Muscle layer of duodenum (tissue), 2 donors: ENCODE measurements around the gene PACRG.

Source experiments
- H3K27ac ChIP-seq: one replicate; pipeline ENCODE4 v1.7.0; 2013; ENCODE audit warnings: mild to moderate bottlenecking, low read length
- H3K27me3 ChIP-seq: one replicate; pipeline ENCODE4 v1.7.0; 2013; ENCODE audit warnings: low read depth, mild to moderate bottlenecking, control low read depth, low read length
- H3K36me3 ChIP-seq, 2 donors: one replicate each; pipeline ENCODE4 v1.7.0; 2013; ENCODE audit warnings: low read length in 2 of 2, control low read depth in 1 of 2, mild to moderate bottlenecking in 1 of 2; ENCODE audit not compliant: insufficient read depth in 2 of 2, control insufficient read depth in 1 of 2
- H3K4me1 ChIP-seq, 2 donors: one replicate each; pipeline ENCODE4 v1.7.0; 2013; ENCODE audit warnings: low read length in 2 of 2, mild to moderate bottlenecking in 2 of 2, control low read depth in 1 of 2, moderate library complexity in 1 of 2; ENCODE audit not compliant: insufficient read depth in 2 of 2, control insufficient read depth in 1 of 2
- H3K4me3 ChIP-seq, 2 donors: one replicate each; pipeline ENCODE4 v1.7.0; 2013; ENCODE audit warnings: low read length in 2 of 2, low read depth in 1 of 2, mild to moderate bottlenecking in 1 of 2
- H3K9me3 ChIP-seq, 2 donors: one replicate each; pipeline ENCODE4 v1.7.0; 2013; ENCODE audit warnings: low read length in 2 of 2, control low read depth in 1 of 2, mild to moderate bottlenecking in 1 of 2; ENCODE audit not compliant: control insufficient read depth in 1 of 2
- donor health status: healthy.

PACRG gene

GRCh38 chr6:163331245-163331644 lies 603.5 kb downstream of the PACRG start:
- H3K27ac ChIP-seq, result no peak overlapping the region
- peaks cover 0 to 2% of the 10 kb centered on the region in 2 donors for H3K9me3 ChIP-seq
- no peaks in the 10 kb centered on the region for H3K4me1 ChIP-seq
- no peaks in the 10 kb centered on the region for H3K27me3 ChIP-seq
- H3K36me3 ChIP-seq, result no peaks in the 10 kb centered on the region
- no peak overlapping the region for H3K4me3 ChIP-seq

GRCh38 chr6:163332575-163332974 lies 604.8 kb downstream of the PACRG start:
- H3K4me3 ChIP-seq, result no peak overlapping the region
- H3K27ac ChIP-seq, result no peak overlapping the region
- H3K4me1 ChIP-seq, result no peaks in the 10 kb centered on the region

DNA sequence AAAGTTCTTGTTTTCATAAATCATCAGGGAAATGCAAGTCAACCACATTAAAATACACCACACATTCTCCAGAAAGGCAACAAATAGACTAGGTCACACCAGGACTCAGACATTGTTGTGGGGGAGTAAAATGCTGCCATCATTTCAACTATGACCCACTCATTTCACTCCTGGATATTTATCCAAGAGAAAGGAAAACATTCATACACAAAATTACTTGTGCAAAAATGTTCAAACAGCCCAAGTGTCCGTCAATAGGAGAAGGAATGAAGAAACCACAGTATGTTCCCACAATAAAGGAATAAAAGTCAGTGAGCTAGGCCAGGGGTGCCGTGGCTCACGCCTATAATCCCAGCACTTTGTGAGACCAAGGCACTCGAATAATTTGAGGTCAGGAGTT lies 605.3 kb downstream of the PACRG start:
- H3K4me3 ChIP-seq, result no peak overlapping the region
- H3K27me3 ChIP-seq, result no peaks in the 10 kb centered on the region
- no peaks in the 10 kb centered on the region for H3K36me3 ChIP-seq
- H3K9me3 ChIP-seq, result no peaks in the 10 kb centered on the region
- H3K4me1 ChIP-seq, result no peaks in the 10 kb centered on the region
- H3K27ac ChIP-seq, result no peak overlapping the region

More at GRCh38 chr6:163332575-163332974, 604.8 kb downstream of the PACRG start:
- no peaks in the 10 kb centered on the region for H3K36me3 ChIP-seq
- no peaks in the 10 kb centered on the region for H3K9me3 ChIP-seq
- H3K27me3 ChIP-seq, result no peaks in the 10 kb centered on the region

DNA sequence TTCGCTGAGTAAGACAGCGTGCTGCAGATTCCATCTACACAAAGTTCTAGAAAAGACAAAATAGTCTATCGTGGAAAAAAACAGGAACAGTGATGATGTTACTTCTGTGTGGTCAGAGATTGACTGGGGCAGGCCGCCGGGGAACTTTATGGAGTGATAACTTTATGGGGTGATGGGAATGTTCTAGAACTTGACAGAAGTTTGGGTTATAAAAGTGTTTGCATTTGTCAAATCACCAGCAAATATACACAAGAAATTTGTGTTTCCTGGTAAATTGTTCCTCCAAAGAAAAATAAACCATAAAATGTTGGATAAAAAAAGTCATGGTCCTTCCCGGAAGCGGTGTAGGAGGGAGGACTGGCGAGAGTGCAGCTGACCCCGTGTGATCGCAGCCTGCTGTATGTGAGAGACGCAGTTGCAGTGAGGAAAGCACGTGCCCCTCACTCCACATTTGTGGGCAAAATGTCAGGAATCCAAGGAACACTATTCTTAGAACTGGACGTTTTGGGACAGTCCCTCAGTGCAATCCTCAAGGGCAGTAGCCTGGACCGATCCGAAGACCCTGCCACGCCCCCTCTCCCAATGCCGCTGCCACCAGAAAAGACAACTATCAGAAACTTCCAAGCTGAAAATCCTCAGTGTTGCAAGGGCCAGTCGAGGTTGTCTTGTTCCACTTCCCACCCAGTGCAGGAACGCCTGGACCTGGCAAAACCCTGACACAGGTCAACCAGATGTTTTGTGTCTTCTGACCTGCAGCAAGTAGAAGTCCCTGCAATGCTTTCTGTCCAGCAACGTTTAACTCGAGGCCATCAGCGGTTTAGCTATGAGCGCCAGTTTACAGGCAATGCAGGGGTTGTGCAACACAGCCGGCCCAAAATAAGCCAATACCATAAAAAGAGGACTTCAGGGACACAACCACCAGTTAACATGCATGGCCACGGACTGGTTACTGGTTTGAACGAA lies 606.2 kb downstream of the PACRG start:
- Histone ChIP-seq H3K4me1 (no peaks in the 10 kb centered on the region), H3K9me3 (no peaks in the 10 kb centered on the region), H3K27me3 (no peaks in the 10 kb centered on the region)

DNA sequence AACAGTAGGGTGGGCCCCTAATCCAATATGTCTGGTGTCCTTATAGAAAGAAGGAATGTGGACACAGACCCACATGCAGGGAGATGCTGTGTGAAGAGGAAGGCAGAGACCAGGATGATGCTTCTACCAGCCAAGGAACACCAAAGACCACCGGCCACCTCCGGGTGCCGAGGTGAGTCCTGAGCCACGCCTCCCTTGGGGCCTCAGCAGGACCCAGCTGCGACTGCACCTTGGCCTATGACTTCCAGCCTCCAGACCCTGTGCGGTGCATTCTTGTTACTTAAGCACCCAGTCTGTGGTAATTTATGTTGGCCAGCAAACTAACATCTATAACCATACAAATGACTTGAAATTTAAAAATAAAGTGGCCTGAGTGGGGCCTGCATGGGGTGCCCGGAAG lies 607.3 kb downstream of the PACRG start:
- Histone ChIP-seq H3K36me3 (no peaks in the 10 kb centered on the region), H3K27me3 (no peaks in the 10 kb centered on the region), H3K27ac (no peak overlapping the region), H3K4me1 (no peaks in the 10 kb centered on the region), H3K9me3 (no peaks in the 10 kb centered on the region), H3K4me3 (no peak overlapping the region)

More for the DNA sequence above, 606.2 kb downstream of the PACRG start:
- no peaks in the 10 kb centered on the region for H3K36me3 ChIP-seq
- H3K4me3 ChIP-seq, result no peak overlapping the region
- no peak overlapping the region for H3K27ac ChIP-seq

DNA sequence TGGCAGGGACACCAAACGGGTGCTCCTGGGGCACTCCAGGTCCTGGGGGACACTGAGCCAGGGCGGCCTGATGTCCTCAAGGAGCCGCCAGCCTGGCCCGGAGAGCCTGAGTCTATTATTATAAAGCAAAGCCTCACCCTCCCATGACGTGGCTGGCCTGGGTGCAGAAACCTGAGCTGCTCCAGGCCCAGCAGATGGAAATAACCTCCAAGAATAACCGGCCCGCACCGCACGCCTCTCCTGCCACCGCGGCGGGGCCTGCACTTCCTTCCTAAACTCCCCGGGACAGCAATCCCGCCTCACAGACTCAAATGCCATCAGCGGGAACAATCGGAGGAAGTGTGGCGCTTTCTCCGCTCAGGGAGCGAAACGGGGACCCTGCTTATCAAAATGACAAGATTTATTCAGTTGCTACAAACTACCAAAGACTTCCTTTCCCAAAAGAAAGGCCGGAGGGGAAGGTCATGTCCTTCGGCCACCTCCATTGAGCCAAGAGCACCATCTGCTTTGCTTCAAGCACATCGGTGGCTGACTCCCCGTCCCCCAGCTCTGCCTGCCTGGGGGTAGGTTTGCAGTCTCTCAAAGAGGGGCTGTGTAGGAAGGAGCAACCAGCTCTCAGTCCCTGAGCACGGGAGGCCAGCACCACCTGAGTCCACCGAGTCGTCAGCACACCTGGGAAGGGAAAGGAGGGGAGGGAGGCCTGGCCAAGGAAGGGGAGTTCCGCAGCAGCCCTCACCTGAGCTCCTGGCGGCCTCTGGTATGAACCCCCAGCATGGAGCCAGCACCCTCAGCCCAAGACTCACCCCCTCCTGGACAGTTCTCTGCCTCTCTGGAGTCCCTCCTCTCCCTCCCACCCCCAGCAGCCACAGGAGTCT lies 608.1 kb downstream of the PACRG start:
- Histone ChIP-seq H3K4me3 (no peak overlapping the region), H3K36me3 (no peaks in the 10 kb centered on the region), H3K27me3 (no peaks in the 10 kb centered on the region), H3K9me3 (no peaks in the 10 kb centered on the region), H3K27ac (no peak overlapping the region), H3K4me1 (no peaks in the 10 kb centered on the region)

GRCh38 chr6:163336961-163337360 lies 609.2 kb downstream of the PACRG start:
- Histone ChIP-seq H3K27me3 (no peaks in the 10 kb centered on the region), H3K9me3 (no peaks in the 10 kb centered on the region), H3K4me1 (no peaks in the 10 kb centered on the region), H3K36me3 (no peaks in the 10 kb centered on the region), H3K4me3 (no peak overlapping the region), H3K27ac (no peak overlapping the region)

GRCh38 chr6:163337958-163338357 lies 610.2 kb downstream of the PACRG start:
- Histone ChIP-seq H3K27me3 (no peaks in the 10 kb centered on the region), H3K4me1 (no peaks in the 10 kb centered on the region), H3K9me3 (no peaks in the 10 kb centered on the region), H3K27ac (no peak overlapping the region), H3K36me3 (no peaks in the 10 kb centered on the region), H3K4me3 (no peak overlapping the region)

DNA sequence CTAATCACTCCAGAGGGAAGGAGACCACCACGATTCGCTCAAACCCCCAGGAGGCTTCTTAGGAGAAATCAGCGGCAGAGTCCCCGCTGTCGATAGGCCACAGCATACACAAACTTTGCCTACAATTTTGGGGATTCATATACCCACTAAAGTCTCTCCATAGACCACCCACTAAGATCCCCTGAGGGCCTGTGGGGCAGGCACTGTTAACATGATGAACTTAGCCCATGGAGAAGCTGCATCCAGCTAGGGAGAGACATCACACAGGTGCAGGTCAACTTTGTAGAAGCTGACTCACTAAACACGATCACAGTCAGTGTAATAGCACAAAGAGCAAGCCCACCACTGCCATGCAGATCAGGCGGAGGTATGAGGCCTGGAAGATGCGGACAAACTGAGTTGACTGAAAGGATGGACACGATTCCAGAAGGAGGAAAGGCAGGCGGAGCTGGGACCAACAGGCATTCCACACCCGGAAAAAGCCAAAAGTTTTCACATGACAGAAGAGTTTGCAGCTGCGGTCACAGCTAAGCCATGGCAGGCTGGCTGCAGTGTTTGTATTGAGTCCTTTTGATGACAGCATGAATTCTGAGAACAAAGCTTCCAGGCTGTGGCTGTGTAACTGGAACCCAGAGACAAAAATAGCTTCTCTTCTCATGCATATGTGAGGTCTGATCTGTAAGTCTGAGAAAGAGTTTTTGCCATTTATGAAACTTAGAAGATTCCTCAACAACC lies 611.1 kb downstream of the PACRG start:
- H3K27ac ChIP-seq, result peak overlapping the region; percentile 46
- no peaks in the 10 kb centered on the region for H3K4me1 ChIP-seq
- H3K36me3 ChIP-seq, result no peaks in the 10 kb centered on the region
- no peak overlapping the region for H3K4me3 ChIP-seq
- H3K27me3 ChIP-seq, result no peaks in the 10 kb centered on the region
- no peaks in the 10 kb centered on the region for H3K9me3 ChIP-seq

- Histone ChIP-seq H3K9me3 (no peaks in the 10 kb centered on the region), H3K4me3 (no peak overlapping the region), H3K27me3 (no peaks in the 10 kb centered on the region), H3K27ac (peak overlapping the region; percentile 12), H3K36me3 (no peaks in the 10 kb centered on the region), H3K4me1 (no peaks in the 10 kb centered on the region)
These were observed 611.7 kb downstream of the PACRG start for GRCh38 chr6:163339466-163339865.
